A549 (cell line): ENCODE measurements around the gene CRIP2. TPM values are rescaled to one million over a fixed set of nuclear protein-coding genes. Genes with fewer than 3 reads are reported as not detected.

Experiments used
- ATAC-seq, 2 experiments: fragments of 200-7000 bp in 1 of 2; fragments of >200 bp in 1 of 2; cut with Nextera tagmentation in 1 of 2; cut with Tn5 transposase in 1 of 2; 3 replicates each; pipeline versions ENCODE4 v1.8.0 to v1.9.1; 2018 to 2020; ENCODE audit warnings: mild to moderate bottlenecking in 1 of 2, moderate library complexity in 1 of 2
- CTCF ChIA-PET: fragments of 300-600 bp; sonication (Branson Sonifier 250); formaldehyde crosslinking; extraction: SDS; loops from one replicate; lab custom pipeline; 2021; ENCODE audit warnings: antibody characterized with exemption, inconsistent platforms; lab: Yijun Ruan, JAX
- POLR2A ChIA-PET: fragments of 350-600 bp; formaldehyde crosslinking; extraction: SDS; loops from one replicate; lab custom pipeline; 2021; ENCODE audit warnings: antibody characterized with exemption, inconsistent platforms; lab: Yijun Ruan, JAX
- DNase-seq, 2 experiments: peaks; one replicate each; pipeline versions ENCODE4 v3.0.0 to v3.0.0-alpha.2; 2011 to 2016; ENCODE audit warnings: low read depth in 1 of 2, low spot score in 1 of 2
- FAIRE-seq: peaks from 2 replicates; lab custom pipeline; 2011; peaks lifted over from hg19 to GRCh38; lab: Jason Lieb, UNC
- H3K27ac ChIP-seq, 2 experiments: fragments of >200 bp; sonication (Bioruptor Twin); formaldehyde crosslinking; 3 replicates each; pipeline ENCODE4 v1.5.1; 2016 to 2017
- H3K4me1 ChIP-seq: fragments of >200 bp; sonication (Bioruptor Twin); formaldehyde crosslinking; 3 replicates; pipeline ENCODE4 v1.6.1; 2016
- H3K4me2 ChIP-seq: fragments of >200 bp; sonication (Bioruptor Twin); formaldehyde crosslinking; 3 replicates; pipeline ENCODE4 v1.6.1; 2016
- H3K4me3 ChIP-seq: fragments of >200 bp; sonication (Bioruptor Twin); formaldehyde crosslinking; 3 replicates; pipeline ENCODE4 v1.5.1; 2016
- H3K9me3 ChIP-seq: fragments of >200 bp; sonication (Bioruptor Twin); formaldehyde crosslinking; 3 replicates; pipeline ENCODE4 v1.6.1; 2016
- CBX2 ChIP-seq: fragments of 200-600 bp; sonication (generic); IDR thresholded peaks from 2 replicates; pipeline ENCODE4 v1.6.1; 2016; ENCODE audit warnings: low read depth, mild to moderate bottlenecking, borderline replicate concordance
- CBX8 ChIP-seq: fragments of 200-600 bp; sonication (generic); IDR thresholded peaks from 2 replicates; pipeline ENCODE4 v1.6.1; 2016
- E2F6 ChIP-seq: IDR thresholded peaks from 2 replicates; pipeline ENCODE4 v1.6.1; 2012; ENCODE audit warnings: low read depth, borderline replicate concordance
- FOSB ChIP-seq: fragments of 250-450 bp; sonication (Bioruptor Pico); IDR thresholded peaks from 2 replicates; pipeline ENCODE4 v1.5.0; 2020; ENCODE audit warnings: mild to moderate bottlenecking, moderate library complexity
- FOXS1 ChIP-seq: fragments of 250-450 bp; sonication (Bioruptor Pico); IDR thresholded peaks from 2 replicates; pipeline ENCODE4 v1.5.0; 2020; ENCODE audit warnings: mild to moderate bottlenecking, moderate library complexity
- HDAC2 ChIP-seq: fragments of 200-600 bp; sonication (generic); IDR thresholded peaks from 2 replicates; pipeline ENCODE4 v1.6.1; 2016
- HOXA7 ChIP-seq: fragments of 250-450 bp; sonication (Bioruptor Pico); IDR thresholded peaks from 2 replicates; pipeline ENCODE4 v1.5.0; 2020; ENCODE audit warnings: mild to moderate bottlenecking, moderate library complexity
- JUN ChIP-seq, 2 experiments: fragments of >200 bp; sonication (Bioruptor Twin); formaldehyde crosslinking; IDR thresholded peaks; 2 replicates in 1 of 2; 3 replicates in 1 of 2; pipeline ENCODE4 v1.6.1; 2016 to 2017
- MAZ ChIP-seq: fragments of 150-350 bp; IDR thresholded peaks from 2 replicates; pipeline ENCODE4 v1.6.1; 2014; ENCODE audit warnings: antibody characterized with exemption, low read depth, low read length, borderline replicate concordance
- NR3C1 ChIP-seq: fragments of >200 bp; sonication (Bioruptor Twin); formaldehyde crosslinking; IDR thresholded peaks from 3 replicates; pipeline ENCODE4 v1.6.1; 2017
- PHF8 ChIP-seq: fragments of 200-600 bp; sonication (generic); IDR thresholded peaks from 2 replicates; pipeline ENCODE4 v1.6.1; 2016; ENCODE audit warnings: low read depth, mild to moderate bottlenecking, antibody characterized with exemption, moderate library complexity, borderline replicate concordance
- POLR2AphosphoS2 ChIP-seq: conservative IDR thresholded peaks from 2 replicates; pipeline ENCODE4 v1.6.1; 2012; ENCODE audit warnings: low read length, improper control_type of control experiment, inconsistent platforms
- RAD21 ChIP-seq, 2 experiments: fragments of >200 bp in 1 of 2; sonication (Bioruptor Twin) in 1 of 2; formaldehyde crosslinking in 1 of 2; IDR thresholded peaks in 1 of 2; conservative IDR thresholded peaks in 1 of 2; 2 replicates in 1 of 2; 3 replicates in 1 of 2; pipeline ENCODE4 v1.6.1; 2012 to 2018; ENCODE audit warnings: inconsistent platforms in 1 of 2
- TFCP2L1 ChIP-seq: fragments of 250-450 bp; sonication (Bioruptor Pico); IDR thresholded peaks from 2 replicates; pipeline ENCODE4 v1.5.0; 2021; ENCODE audit warnings: mild to moderate bottlenecking
- TP53 ChIP-seq: fragments of 250-450 bp; sonication (Bioruptor Pico); IDR thresholded peaks from 2 replicates; pipeline ENCODE4 v1.5.0; 2021; ENCODE audit warnings: mild to moderate bottlenecking, moderate library complexity
- ZSCAN20 ChIP-seq: fragments of 250-450 bp; sonication (Bioruptor Pico); IDR thresholded peaks from 2 replicates; pipeline ENCODE4 v1.8.0; 2022; ENCODE audit warnings: mild to moderate bottlenecking, moderate library complexity
- WGBS: methylation state at CpG from one replicate; pipeline ENCODE4 v1.1.6; 2017; ENCODE audit errors: missing lambda C conversion rate; 5-methylcytosine and 5-hydroxymethylcytosine counted together
- polyA plus RNA-seq, 4 experiments: library from polyadenylated mRNA; depleted of rRNA in 3 of 4; stranded (reverse); fragments of >200 nt; fragmentation: RNase III in 1 of 4; extraction: RNeasy Plus Mini Kit Qiagen cat#74134 plus additional on column Dnase treatment in 1 of 4; gene quantifications; 2 replicates in 3 of 4; 3 replicates in 1 of 4; pipeline ENCODE4 v1.2.3, GENCODE V29; 2011 to 2017
- TF ChIP-seq, protein P1 (sequence below): fragments of >200 bp; sonication (Bioruptor Twin); formaldehyde crosslinking; IDR thresholded peaks from 3 replicates; pipeline ENCODE4 v1.6.1; 2016
- TF ChIP-seq, protein P2 (sequence below): fragments of 250-450 bp; sonication (Bioruptor Pico); IDR thresholded peaks from 2 replicates; pipeline ENCODE4 v1.5.0; 2021; ENCODE audit warnings: mild to moderate bottlenecking, moderate library complexity, borderline replicate concordance
- TF ChIP-seq, protein P3 (sequence below): fragments of 200-600 bp; sonication (generic); IDR thresholded peaks from 2 replicates; pipeline ENCODE4 v1.6.1; 2016; ENCODE audit warnings: antibody characterized with exemption, mild to moderate bottlenecking, moderate library complexity
- TF ChIP-seq, protein P4 (sequence below): fragments of 250-450 bp; sonication (Bioruptor Pico); IDR thresholded peaks from 2 replicates; pipeline ENCODE4 v1.5.0; 2020; ENCODE audit warnings: low read depth, mild to moderate bottlenecking, moderate library complexity

CRIP2 gene
- polyA plus RNA-seq, 2 of the 4 experiments (the other 2 are of a cell fraction): 41.0 to 67.3 TPM

DNA sequence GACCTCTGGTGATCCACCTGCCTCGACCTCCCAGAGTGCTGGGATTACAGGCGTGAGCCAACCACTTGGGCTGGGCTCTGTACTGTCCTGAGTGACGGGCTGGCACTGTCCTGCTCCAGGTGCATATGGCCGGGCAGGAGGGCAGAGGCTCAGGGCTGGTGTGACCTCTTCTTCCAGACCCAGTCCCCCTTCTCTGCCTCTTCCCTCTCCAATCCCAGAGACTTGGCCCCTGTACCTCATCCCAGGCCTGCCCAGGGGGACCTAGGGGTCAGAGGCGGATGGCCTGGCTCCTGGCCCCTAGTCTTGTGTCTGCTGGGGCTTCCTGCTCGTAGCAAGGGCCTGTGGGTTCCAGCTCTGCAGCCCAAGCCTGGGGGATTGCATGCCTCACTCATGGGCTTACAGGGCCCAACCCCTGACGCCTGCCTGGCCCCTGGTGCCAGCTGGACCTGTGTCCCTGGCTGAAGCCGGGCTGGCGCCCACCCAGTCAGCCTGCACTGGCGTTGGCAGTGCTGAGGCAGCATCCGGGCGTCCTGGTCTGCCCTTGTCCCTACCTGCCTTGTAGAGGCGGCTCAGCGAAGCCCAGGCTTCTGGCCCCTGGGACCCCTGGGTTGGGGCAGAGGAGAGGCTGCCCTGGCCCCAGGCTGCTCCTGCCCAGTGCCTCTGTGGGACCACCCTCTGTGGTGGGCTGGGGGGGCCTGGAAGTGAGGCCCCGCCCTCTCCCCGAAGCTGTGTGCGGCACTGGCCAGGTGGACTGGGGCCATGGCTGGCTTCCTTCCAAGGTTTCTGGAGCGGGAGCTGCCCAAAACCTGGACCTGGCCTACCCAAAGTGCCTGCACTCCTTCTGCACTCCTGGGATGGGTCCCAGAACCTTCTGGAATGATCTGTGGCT lies 20.7 kb downstream of the CRIP2 start:
- Histone ChIP-seq H3K27ac (no peak overlapping the region), H3K4me3 (no peak overlapping the region), H3K9me3 (no peaks in the 10 kb centered on the region), H3K4me2 (no peak overlapping the region), H3K4me1 (peaks cover 10% of the 10 kb centered on the region; the same call in 1 of the 3 replicates)
- ATAC-seq (no peak), DNase-seq (no peak), FAIRE-seq (no peak)
- POLR2A ChIA-PET: no interaction called here
- no peak for TF ChIP-seq MAZ
- TF ChIP-seq, protein P1, sequence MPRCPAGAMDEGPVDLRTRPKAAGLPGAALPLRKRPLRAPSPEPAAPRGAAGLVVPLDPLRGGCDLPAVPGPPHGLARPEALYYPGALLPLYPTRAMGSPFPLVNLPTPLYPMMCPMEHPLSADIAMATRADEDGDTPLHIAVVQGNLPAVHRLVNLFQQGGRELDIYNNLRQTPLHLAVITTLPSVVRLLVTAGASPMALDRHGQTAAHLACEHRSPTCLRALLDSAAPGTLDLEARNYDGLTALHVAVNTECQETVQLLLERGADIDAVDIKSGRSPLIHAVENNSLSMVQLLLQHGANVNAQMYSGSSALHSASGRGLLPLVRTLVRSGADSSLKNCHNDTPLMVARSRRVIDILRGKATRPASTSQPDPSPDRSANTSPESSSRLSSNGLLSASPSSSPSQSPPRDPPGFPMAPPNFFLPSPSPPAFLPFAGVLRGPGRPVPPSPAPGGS: no peak
- no peak for TF ChIP-seq HDAC2
- TF ChIP-seq, protein P2, sequence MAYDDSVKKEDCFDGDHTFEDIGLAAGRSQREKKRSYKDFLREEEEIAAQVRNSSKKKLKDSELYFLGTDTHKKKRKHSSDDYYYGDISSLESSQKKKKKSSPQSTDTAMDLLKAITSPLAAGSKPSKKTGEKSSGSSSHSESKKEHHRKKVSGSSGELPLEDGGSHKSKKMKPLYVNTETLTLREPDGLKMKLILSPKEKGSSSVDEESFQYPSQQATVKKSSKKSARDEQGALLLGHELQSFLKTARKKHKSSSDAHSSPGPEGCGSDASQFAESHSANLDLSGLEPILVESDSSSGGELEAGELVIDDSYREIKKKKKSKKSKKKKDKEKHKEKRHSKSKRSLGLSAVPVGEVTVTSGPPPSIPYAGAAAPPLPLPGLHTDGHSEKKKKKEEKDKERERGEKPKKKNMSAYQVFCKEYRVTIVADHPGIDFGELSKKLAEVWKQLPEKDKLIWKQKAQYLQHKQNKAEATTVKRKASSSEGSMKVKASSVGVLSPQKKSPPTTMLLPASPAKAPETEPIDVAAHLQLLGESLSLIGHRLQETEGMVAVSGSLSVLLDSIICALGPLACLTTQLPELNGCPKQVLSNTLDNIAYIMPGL (CRISPR knock-in tag): no peak
- TF ChIP-seq JUN (IDR thresholded peaks at IDR 0.05): no peak
- no peak for TF ChIP-seq POLR2AphosphoS2
- no peak for TF ChIP-seq HOXA7 (CRISPR knock-in tag)
- TF ChIP-seq FOSB: no peak
- no peak for TF ChIP-seq TP53 (CRISPR knock-in tag)
- no peak for TF ChIP-seq RAD21 (conservative IDR thresholded peaks at IDR 0.05 in 1 of 2, IDR thresholded peaks at IDR 0.05 in 1 of 2)
- TF ChIP-seq CBX2: no peak
- no peak for TF ChIP-seq E2F6
- no peak for TF ChIP-seq FOXS1
- no peak for TF ChIP-seq ZSCAN20
- TF ChIP-seq, protein P3, sequence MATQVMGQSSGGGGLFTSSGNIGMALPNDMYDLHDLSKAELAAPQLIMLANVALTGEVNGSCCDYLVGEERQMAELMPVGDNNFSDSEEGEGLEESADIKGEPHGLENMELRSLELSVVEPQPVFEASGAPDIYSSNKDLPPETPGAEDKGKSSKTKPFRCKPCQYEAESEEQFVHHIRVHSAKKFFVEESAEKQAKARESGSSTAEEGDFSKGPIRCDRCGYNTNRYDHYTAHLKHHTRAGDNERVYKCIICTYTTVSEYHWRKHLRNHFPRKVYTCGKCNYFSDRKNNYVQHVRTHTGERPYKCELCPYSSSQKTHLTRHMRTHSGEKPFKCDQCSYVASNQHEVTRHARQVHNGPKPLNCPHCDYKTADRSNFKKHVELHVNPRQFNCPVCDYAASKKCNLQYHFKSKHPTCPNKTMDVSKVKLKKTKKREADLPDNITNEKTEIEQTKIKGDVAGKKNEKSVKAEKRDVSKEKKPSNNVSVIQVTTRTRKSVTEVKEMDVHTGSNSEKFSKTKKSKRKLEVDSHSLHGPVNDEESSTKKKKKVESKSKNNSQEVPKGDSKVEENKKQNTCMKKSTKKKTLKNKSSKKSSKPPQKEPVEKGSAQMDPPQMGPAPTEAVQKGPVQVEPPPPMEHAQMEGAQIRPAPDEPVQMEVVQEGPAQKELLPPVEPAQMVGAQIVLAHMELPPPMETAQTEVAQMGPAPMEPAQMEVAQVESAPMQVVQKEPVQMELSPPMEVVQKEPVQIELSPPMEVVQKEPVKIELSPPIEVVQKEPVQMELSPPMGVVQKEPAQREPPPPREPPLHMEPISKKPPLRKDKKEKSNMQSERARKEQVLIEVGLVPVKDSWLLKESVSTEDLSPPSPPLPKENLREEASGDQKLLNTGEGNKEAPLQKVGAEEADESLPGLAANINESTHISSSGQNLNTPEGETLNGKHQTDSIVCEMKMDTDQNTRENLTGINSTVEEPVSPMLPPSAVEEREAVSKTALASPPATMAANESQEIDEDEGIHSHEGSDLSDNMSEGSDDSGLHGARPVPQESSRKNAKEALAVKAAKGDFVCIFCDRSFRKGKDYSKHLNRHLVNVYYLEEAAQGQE: no peak
- no peak for TF ChIP-seq NR3C1
- TF ChIP-seq CBX8: no peak
- TF ChIP-seq, protein P4, sequence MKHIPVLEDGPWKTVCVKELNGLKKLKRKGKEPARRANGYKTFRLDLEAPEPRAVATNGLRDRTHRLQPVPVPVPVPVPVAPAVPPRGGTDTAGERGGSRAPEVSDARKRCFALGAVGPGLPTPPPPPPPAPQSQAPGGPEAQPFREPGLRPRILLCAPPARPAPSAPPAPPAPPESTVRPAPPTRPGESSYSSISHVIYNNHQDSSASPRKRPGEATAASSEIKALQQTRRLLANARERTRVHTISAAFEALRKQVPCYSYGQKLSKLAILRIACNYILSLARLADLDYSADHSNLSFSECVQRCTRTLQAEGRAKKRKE: no peak
- TF ChIP-seq PHF8: no peak
- TF ChIP-seq TFCP2L1 (CRISPR knock-in tag): no peak
- 93% methylated on average over 13 of the region's 18 CpGs for WGBS
- CTCF ChIA-PET: interaction anchor here (0.9 to 4.4 kb wide), 4 partner anchors 12 to 33 kb away, joined by 3 to 15 read pairs (median 8); no protein-coding TSS in a partner anchor
